HG03432 (cell line): ENCODE data around the gene CLEC2B.

ENCODE experiments used
- ATAC-seq: cut with Tn5 transposase; IDR thresholded peaks from one replicate; pipeline ENCODE4 v1.9.1; 2021; ENCODE audit warnings: mild to moderate bottlenecking, moderate library complexity; ENCODE audit not compliant: unreplicated experiment

CLEC2B gene

GRCh38 chr12:9870286-9870866 lies 1.2 kb upstream of the CLEC2B start:
- ATAC-seq, result no peak

GRCh38 chr12:9868951-9869306 lies 225 bp downstream of the CLEC2B start:
- no peak for ATAC-seq

DNA sequence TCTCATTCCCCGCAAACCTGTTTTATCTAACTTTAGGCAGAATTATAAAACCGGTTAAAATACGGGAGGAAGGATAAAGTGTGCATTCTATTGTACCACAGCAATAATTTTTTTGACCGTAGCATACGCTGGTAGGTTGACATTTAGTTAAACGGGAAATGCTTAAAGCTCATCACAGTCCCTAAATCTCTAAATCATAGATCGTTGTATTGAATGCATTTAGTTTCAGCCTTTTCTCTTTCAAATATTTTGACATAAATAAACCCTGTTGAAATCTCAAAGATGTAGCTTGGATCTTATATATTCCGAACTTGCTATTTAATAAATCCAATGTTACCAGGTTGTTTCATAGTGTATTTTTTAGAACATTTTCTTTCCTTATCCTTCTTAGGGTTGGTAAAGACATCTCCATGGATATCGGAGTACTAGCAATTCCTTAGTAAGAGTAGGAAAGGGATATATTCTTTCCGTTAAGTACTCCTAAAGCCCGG lies 798 bp downstream of the CLEC2B start:
- no peak for ATAC-seq

- no peak for ATAC-seq
These were observed 1.6 kb downstream of the CLEC2B start for GRCh38 chr12:9867531-9867930.

DNA sequence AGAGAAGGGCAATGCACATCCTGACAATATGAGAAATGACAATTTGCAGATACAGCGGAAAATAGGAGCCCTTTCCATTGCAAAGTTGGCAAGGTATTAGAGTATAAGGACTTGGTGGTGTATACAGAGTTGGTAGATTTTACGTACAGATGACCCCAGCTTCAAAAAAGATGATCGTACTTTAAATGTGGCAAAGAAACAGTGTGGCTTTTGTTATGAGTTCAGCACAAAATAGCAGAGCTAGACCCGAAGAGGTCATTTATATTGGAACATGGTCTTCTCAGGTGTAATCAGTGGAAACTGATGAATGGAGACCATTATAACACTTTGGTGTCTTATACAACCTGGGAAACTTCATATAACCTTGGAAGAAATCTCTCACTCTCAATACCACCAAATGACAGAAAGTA lies 2.3 kb downstream of the CLEC2B start:
- no peak for ATAC-seq

DNA sequence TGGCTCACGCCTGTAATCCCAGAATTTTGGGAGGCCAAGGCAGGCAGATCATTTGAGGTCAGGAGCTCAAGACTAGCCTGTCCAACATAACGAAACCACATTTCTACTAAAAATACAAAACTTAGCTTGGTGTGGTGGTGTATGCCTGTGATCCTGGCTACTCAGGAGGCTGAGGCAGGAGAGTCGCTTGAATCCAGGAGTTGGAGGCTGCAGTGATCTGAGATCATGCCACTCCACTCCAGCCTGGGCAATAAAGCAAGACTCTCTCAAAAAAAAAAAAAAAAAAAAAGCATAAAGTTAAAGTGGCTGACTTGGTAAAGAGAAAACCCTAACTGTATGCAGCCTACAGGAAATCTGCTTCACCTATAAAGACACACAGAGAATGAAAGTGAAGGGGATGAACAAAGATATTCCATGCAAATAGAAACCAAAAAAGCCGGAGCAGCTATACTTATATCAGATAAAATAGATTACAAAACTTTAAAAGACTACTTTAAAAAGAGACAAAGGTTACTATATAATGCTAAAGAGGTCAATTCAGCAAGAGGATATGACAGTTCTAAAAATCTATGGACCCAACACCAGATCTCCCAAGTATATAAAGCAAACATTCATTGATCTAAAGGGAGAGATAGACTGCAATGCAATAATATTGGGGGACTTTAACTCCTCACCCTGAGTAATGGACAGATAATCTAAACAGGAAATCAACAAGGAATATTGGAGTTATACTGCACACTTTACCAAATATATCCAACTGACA lies 4.1 kb downstream of the CLEC2B start:
- no peak for ATAC-seq

GRCh38 chr12:9858135-9858534 lies 11.0 kb downstream of the CLEC2B start:
- no peak for ATAC-seq

- ATAC-seq, result no peak
These were observed 12.3 kb downstream of the CLEC2B start for GRCh38 chr12:9856894-9857293.

- no peak for ATAC-seq
These were observed 13.0 kb downstream of the CLEC2B start for GRCh38 chr12:9856151-9856550.

DNA sequence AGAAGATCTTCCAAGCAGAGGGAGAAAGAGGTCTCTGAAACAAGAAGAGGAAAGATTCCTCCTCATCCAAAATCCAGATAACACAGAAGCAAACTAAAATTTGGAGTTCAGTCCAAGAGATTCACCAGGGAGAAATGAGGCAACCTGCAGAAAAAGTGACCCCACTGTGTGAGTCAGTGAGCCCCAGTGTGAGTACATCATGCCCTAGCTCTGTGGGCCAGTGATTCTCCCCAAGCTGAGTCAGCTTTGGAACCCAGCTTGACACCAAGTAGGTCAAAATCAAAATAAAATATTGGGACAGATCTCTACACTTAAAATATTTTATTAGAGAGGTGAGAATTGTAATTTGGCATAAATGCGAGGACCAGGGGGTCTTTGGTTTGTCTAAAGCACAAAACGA lies 17.2 kb downstream of the CLEC2B start:
- no peak for ATAC-seq

DNA sequence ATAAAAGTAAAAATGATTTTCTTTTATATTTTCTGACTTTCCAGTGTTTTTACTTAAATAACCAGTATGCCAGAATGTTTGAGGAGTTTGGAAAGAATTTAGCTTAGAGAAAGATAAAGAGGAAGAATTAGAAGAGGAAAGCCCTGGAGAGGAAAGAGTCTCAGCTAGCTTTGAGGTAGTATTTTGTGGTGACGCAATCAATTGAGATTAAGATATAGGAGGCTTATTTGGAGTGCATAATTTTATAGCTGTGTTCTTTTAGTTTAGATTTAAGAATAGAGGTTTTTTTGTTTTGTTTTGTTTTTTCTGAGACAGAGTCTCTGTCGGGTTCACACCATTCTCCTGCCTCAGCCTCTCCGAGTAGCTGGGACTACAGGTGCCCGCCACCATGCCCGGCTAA lies 18.1 kb downstream of the CLEC2B start:
- ATAC-seq, result no peak

DNA sequence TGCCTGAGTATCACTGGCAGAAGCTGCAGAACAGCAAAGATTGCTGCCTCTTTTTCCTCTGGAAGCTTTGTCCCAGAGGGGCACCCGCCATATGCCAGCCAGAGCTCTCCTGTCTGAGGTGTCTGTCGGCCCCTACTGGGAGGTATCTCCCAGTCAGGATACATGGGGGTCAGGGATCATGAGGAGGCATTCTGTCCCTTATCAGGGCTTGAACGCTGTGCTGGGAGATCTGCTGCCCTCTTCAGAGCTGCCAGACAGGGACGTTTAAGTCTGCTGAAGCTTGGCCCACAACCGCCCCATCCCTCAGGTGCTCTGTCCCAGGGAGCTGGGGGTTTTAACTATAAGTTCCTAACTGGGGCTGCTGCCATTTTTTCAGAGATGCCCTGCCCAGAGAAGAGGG lies 20.3 kb downstream of the CLEC2B start:
- ATAC-seq, result no peak

DNA sequence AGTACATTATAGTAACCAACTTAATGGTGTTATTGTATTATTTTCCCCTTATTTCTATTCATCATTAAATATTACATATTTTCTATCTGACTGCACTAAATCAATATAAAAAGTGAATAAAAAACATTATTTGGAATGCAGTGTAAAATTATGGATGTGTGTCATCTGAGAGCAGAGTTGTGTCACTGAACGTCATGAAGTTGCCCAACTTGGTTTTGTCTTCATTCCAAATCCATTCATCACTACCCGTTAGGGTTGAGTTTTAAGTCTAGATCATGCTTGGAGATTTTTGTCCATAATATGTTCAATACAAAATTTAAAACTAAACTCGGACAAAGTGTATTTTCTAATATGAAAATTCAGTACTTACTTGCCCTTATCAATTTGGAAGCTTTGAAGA lies 25.7 kb downstream of the CLEC2B start:
- no peak for ATAC-seq

- no peak for ATAC-seq
These were observed 37.4 kb downstream of the CLEC2B start for GRCh38 chr12:9831720-9832119.

DNA sequence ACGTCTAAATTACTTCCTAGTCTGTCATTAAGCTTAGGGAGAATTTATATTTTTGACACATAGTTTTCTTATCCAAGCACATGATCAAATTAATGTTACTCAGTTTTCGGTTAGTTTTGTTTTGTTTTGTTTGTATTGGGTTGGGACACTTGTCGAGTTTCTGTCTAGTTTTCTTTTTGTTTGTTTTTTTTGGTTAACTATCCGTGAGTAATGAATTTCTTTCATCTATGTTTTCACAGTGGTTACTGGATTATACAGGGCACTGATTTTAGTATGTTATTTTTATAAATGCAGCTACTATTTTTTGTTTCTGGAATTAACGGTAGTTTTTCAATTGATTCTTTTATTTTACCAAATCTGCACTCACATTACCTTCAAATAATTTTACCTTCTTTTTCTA lies 39.2 kb downstream of the CLEC2B start:
- ATAC-seq, result no peak

DNA sequence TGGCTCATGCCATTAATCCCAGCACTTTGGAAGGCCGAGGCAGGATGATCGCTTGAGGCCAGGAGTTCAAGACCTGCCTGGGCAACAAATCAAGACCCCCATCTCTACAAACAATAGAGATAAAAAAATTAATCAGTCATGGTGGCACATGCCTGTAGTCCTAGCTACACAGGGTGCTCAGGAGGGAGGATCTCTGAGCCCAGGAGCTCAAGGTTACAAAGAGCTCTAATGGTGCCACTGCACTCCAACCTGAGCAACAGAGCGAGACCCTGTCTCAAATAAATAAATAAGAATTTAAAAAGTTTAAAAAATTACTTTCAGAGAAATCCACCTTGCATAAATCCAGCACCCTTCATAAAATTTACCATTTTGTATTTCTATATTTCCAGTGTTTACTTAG lies 39.7 kb downstream of the CLEC2B start:
- no peak for ATAC-seq

DNA sequence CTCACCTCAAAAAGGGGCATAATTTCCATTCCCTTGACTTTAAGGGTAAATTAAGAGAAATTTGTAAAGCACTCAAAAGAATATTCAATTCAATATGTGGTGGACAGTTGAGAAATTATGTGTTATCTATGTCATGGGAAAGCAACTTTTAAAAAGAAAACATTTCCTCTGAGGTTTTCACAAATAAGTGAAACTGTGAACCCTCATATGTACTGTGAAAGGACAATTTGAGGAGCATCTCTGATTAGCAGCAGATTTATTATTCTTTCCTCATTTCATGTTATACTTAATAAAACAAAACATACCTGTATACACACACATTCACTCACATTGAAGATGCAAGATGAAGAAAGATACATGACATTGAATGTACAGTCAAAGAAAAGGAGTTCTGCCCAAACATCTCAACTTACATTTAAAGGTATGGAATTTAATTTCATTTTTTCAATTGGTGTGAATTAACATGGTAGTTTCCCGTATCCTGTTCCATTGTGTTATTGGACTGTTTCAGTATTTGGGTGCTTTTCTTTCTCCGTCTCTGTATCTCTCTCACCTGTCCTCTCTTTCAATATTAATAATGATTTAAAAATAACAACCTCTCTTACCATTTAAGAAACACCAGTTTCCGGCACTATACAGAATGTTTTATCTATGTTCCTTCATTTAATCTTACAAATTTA lies 41.8 kb downstream of the CLEC2B start, which contains the start of gene KLRF1:
TSS of gene KLRF1 (plus strand) at position 273 of the 680 bp plus-strand sequence. CDS start at position 337, 64 bp downstream.
- ATAC-seq, result no peak

DNA sequence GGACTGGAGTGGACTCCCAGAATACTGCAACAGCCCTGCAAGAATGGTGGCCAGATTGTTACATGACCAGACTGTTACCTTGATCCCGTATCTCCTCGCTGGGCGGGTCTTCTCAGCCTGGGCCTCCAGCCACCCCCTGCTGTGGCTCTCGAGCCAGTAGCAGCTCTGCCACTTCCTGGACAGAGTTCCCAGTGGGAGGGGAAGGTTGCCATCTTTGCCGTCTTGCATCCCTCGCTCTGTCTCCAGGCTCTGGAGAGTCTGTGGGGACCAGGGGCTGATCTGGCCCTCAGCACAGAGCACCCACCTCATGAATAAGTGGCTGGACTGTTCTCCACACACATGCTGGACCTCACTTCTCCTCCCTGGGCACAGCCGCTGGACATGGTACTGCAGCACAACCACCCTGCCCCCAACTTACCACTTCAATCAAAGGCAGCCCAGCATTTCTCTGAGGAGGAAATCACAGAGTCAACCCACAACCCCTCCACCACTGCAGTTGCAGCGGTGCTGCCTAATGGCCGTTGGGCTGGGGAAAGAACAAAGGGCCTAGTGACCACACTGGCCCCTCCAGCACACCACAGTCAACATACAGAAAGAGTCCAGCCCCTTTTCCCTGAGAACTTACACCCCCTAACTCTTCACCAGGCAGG lies 48.7 kb downstream of the CLEC2B start:
- no peak for ATAC-seq

DNA sequence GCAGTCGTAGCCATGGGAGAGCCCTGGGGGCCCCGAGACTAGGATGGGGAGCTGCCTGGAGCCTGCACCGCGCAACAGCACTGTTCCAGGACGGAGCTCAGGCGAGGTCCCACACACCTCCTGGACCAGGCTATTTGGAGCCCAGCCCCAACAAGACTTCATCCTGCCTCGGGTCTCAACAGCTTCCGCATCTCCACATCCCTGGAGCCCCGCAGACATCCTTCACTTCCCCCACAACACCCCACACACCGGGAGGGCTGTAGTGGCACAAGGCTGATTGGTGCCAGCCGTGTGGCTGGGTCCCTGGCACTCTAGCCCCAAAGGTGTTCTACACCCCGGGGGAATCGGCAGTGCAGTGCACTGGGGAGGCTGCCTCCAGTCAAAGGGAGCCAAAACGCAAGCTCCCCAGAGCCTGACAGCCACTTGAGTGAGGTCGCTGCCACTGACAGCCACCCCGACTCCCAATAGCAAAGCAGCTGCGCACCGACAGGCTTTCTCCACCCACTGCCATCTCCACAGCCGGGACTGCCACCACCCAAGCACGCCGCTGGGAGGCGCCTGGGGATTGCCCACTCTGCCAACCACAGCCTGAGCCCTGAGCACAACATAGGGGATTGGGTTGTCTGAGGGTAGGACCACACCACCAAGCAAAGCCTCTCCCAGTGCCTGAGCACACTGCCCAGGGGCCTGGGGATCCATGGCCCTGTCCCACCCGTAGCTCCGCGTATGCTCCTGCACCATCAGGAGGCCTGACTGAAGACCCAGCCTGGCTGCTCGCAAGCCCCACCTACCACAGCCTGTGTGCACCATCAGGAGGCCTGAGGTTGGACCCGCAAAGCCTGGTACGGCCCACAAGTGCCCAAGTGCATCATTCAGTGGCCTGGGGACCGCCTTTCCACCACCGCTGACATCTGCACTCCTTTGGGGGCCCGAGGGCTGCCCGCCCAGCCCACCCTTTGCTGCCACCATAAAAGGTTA lies 55.0 kb downstream of the CLEC2B start:
- ATAC-seq, result peak; percentile 95

GRCh38 chr12:9811621-9812020 lies 57.5 kb downstream of the CLEC2B start:
- ATAC-seq, result no peak
